Loucy (cell line): ENCODE measurements around the gene TMEM59.

Experiments used
- H2AFZ ChIP-seq: fragments of 200-600 bp; sonication (generic); 2 replicates; pipeline ENCODE4 v1.6.0; 2016; ENCODE audit warnings: antibody characterized with exemption, mild to moderate bottlenecking, low read length, moderate library complexity
- H3F3A ChIP-seq: fragments of 200-600 bp; 2 replicates; pipeline ENCODE4 v1.6.0; 2016; ENCODE audit warnings: antibody characterized with exemption, low read depth, mild to moderate bottlenecking
- H3K27me3 ChIP-seq: fragments of 200-600 bp; sonication (generic); 2 replicates; pipeline ENCODE4 v1.6.1; 2014; ENCODE audit warnings: low read length, mild to moderate bottlenecking; ENCODE audit not compliant: insufficient read depth, poor library complexity, severe bottlenecking
- H3K36me3 ChIP-seq: fragments of 200-600 bp; sonication (generic); 2 replicates; pipeline ENCODE4 v1.6.1; 2016; ENCODE audit warnings: low read length; ENCODE audit not compliant: insufficient read depth
- H3K4me1 ChIP-seq: fragments of 200-600 bp; sonication (generic); 2 replicates; pipeline ENCODE4 v1.5.1; 2014; ENCODE audit warnings: low read length, mild to moderate bottlenecking; ENCODE audit not compliant: insufficient read depth, poor library complexity, severe bottlenecking
- H3K4me2 ChIP-seq: fragments of 200-600 bp; sonication (generic); 2 replicates; pipeline ENCODE4 v1.6.0; 2014; ENCODE audit warnings: antibody characterized with exemption, low read length, low read depth, mild to moderate bottlenecking; ENCODE audit not compliant: poor library complexity, severe bottlenecking
- H3K4me3 ChIP-seq: fragments of 200-600 bp; sonication (generic); 2 replicates; pipeline ENCODE4 v1.5.1; 2014; ENCODE audit warnings: low read length, mild to moderate bottlenecking, mixed read lengths; ENCODE audit not compliant: poor library complexity, severe bottlenecking
- H3K79me2 ChIP-seq: fragments of 200-600 bp; sonication (generic); 2 replicates; pipeline ENCODE4 v1.6.1; 2014; ENCODE audit warnings: low read length; ENCODE audit not compliant: insufficient read depth
- H3K9ac ChIP-seq: fragments of 200-600 bp; sonication (generic); 2 replicates; pipeline ENCODE4 v1.6.0; 2014; ENCODE audit warnings: mild to moderate bottlenecking, low read depth, low read length, moderate library complexity; ENCODE audit not compliant: poor library complexity, severe bottlenecking
- H3K9me2 ChIP-seq: fragments of 200-600 bp; sonication (generic); replicated peaks from 2 replicates; pipeline ENCODE4 v1.6.1; 2016; ENCODE audit warnings: low read depth, low read length, mixed read lengths
- H3K9me3 ChIP-seq: fragments of 200-600 bp; sonication (generic); 2 replicates; pipeline ENCODE4 v1.6.1; 2014; ENCODE audit warnings: mild to moderate bottlenecking, antibody characterized with exemption, low read length, low read depth; ENCODE audit not compliant: insufficient read depth
- H4K20me1 ChIP-seq: fragments of 200-600 bp; sonication (generic); 2 replicates; pipeline ENCODE4 v1.6.0; 2014; ENCODE audit warnings: antibody characterized with exemption, low read length, mild to moderate bottlenecking; ENCODE audit not compliant: insufficient read depth, poor library complexity, severe bottlenecking
- CTCF ChIP-seq: fragments of 200-600 bp; sonication (generic); conservative IDR thresholded peaks from 2 replicates; pipeline ENCODE4 v1.5.1; 2014; ENCODE audit warnings: mild to moderate bottlenecking, antibody characterized with exemption, low read length
- EZH2phosphoT487 ChIP-seq: fragments of 200-600 bp; IDR thresholded peaks from 2 replicates; pipeline ENCODE4 v1.6.1; 2018; ENCODE audit warnings: antibody characterized with exemption, mild to moderate bottlenecking, moderate library complexity, borderline replicate concordance

The TMEM59 gene

GRCh38 chr1:54012008-54012325, 41.0 kb downstream of the TMEM59 start:
- Histone ChIP-seq H3K9ac (no peak overlapping the region), H3K9me2 (no peaks in the 10 kb centered on the region), H3K4me1 (no peaks in the 10 kb centered on the region), H3F3A (no peaks in the 10 kb centered on the region), H3K36me3 (no peaks in the 10 kb centered on the region), H3K4me2 (no peak overlapping the region), H3K27me3 (no peaks in the 10 kb centered on the region), H3K4me3 (no peak overlapping the region), H3K79me2 (no peaks in the 10 kb centered on the region), H2AFZ (no peak overlapping the region), H4K20me1 (no peaks in the 10 kb centered on the region), H3K9me3 (no peaks in the 10 kb centered on the region)
- TF ChIP-seq EZH2phosphoT487 (no peak), CTCF (no peak)

- Histone ChIP-seq H3K9me3 (no peaks in the 10 kb centered on the region), H3K4me2 (no peak overlapping the region), H4K20me1 (no peaks in the 10 kb centered on the region), H3K4me3 (no peak overlapping the region), H2AFZ (no peak overlapping the region), H3K36me3 (no peaks in the 10 kb centered on the region), H3K27me3 (no peaks in the 10 kb centered on the region), H3K9me2 (no peaks in the 10 kb centered on the region), H3K4me1 (no peaks in the 10 kb centered on the region), H3K9ac (no peak overlapping the region), H3K79me2 (no peaks in the 10 kb centered on the region), H3F3A (no peaks in the 10 kb centered on the region)
- no peak for TF ChIP-seq CTCF
- no peak for TF ChIP-seq EZH2phosphoT487
Measured at GRCh38 chr1:54011316-54012007, 41.5 kb downstream of the TMEM59 start.

GRCh38 chr1:54010415-54011117, 42.4 kb downstream of the TMEM59 start:
- no peaks in the 10 kb centered on the region for H3F3A ChIP-seq
- H3K9me2 ChIP-seq = no peaks in the 10 kb centered on the region
- H3K27me3 ChIP-seq = no peaks in the 10 kb centered on the region
- no peak overlapping the region for H2AFZ ChIP-seq
- H3K4me1 ChIP-seq = no peaks in the 10 kb centered on the region
- H3K4me3 ChIP-seq = no peak overlapping the region
- H3K9ac ChIP-seq = no peak overlapping the region
- H3K79me2 ChIP-seq = no peaks in the 10 kb centered on the region
- no peak overlapping the region for H3K4me2 ChIP-seq
- no peaks in the 10 kb centered on the region for H3K36me3 ChIP-seq
- TF ChIP-seq CTCF (no peak), EZH2phosphoT487 (no peak)
- no peaks in the 10 kb centered on the region for H4K20me1 ChIP-seq
- no peaks in the 10 kb centered on the region for H3K9me3 ChIP-seq
